Heart right ventricle (tissue), 16 donors: ENCODE measurements around the gene WWOX. TPM values are rescaled to one million over a fixed set of nuclear protein-coding genes. Genes with fewer than 3 reads are reported as not detected.

Source experiments
- ATAC-seq, 8 donors: fragments of 200-7000 bp; cut with Tn5 transposase; one replicate each; pipeline ENCODE4 v1.9.1; 2020; ENCODE audit warnings: mild to moderate bottlenecking in 8 of 8, moderate library complexity in 8 of 8, moderate number of reproducible peaks in 1 of 8
- DNase-seq, 2 donors: peaks; one replicate each; pipeline ENCODE4 v3.0.0-alpha.2; 2020
- H3K27ac ChIP-seq, 10 donors: fragments of 200-600 bp; sonication (generic) in 2 of 10; one replicate each; pipeline versions ENCODE4 v1.5.0 to v1.8.0; 2020 to 2022; ENCODE audit warnings: mild to moderate bottlenecking in 3 of 10
- H3K27me3 ChIP-seq, 7 donors: fragments of 200-600 bp; one replicate each; pipeline ENCODE4 v1.8.0; 2021 to 2022; ENCODE audit warnings: mild to moderate bottlenecking in 2 of 7
- H3K36me3 ChIP-seq, 9 donors: fragments of 200-600 bp; sonication (generic) in 1 of 9; one replicate each; pipeline versions ENCODE4 v1.5.0 to v1.8.0; 2020 to 2022; ENCODE audit warnings: mild to moderate bottlenecking in 2 of 9
- H3K4me1 ChIP-seq, 9 donors: fragments of 200-600 bp; sonication (generic) in 1 of 9; one replicate each; pipeline versions ENCODE4 v1.5.0 to v1.8.0; 2020 to 2022; ENCODE audit warnings: mild to moderate bottlenecking in 4 of 9
- H3K4me3 ChIP-seq, 10 donors: fragments of 200-600 bp; sonication (generic) in 2 of 10; one replicate each; pipeline versions ENCODE4 v1.5.0 to v1.8.0; 2020 to 2022; ENCODE audit warnings: mild to moderate bottlenecking in 7 of 10, moderate library complexity in 2 of 10
- H3K9me3 ChIP-seq, 11 donors: fragments of 200-600 bp in 10 of 11; sonication (generic) in 2 of 11; one replicate each; pipeline versions ENCODE4 v1.5.0 to v1.8.0; 2013 to 2022; ENCODE audit warnings: mild to moderate bottlenecking in 2 of 11, control low read depth in 1 of 11, moderate library complexity in 1 of 11
- WGBS, 2 donors: extraction: QIAGEN DNeasy Blood & Tissue Kit; methylation state at CpG; one replicate each; pipeline ENCODE4 v1.1.7; 2013; ENCODE audit warnings: inconsistent platforms in 1 of 2; 5-methylcytosine and 5-hydroxymethylcytosine counted together
- intact Hi-C, 10 donors: fragments of 100-400 bp; cut with DNase I; formaldehyde crosslinking; loops; one replicate each; pipeline versions ENCODE4 v1.11.1 to v1.14.2; 2022
- polyA plus RNA-seq, 2 donors: library from polyadenylated mRNA; stranded (reverse); fragments of 200-250 nt; gene quantifications; one replicate each; pipeline ENCODE4 v1.2.3, GENCODE V29; 2013
- total RNA-seq, 10 donors: library from RNA; stranded (reverse); fragmentation: NEBNext Ultra II Directional in 3 of 10; extraction: Animal tissue kit (Norgen Biotek cat#: 25700) in 3 of 10; gene quantifications; one replicate each; pipeline versions ENCODE4 v1.2.1 to v1.2.4, GENCODE V29; 2021 to 2023
- TF ChIP-seq, protein P1 (sequence below), 9 donors: fragments of 200-600 bp; sonication (generic) in 2 of 9; IDR thresholded peaks; one replicate each; pipeline versions ENCODE4 v1.5.0 to v1.8.0; 2021 to 2022; ENCODE audit warnings: antibody characterized with exemption in 9 of 9, mild to moderate bottlenecking in 5 of 9, moderate library complexity in 1 of 9
- donor health status: Arrhythmogenic right ventricular cardiomyopathy.
- donor health status: ischemic (EF 13 %, LVEDD 7.1; RV severe dilation, severe dysfunction).
- donor health status: healthy with polysubstance abuse.
- donor health status: DM: no; HTN: yes; CAD: no.
- donor health status: DM: no; HTN: no; CAD: no.
- donor health status: ischemic (EF 25% LVEDD 6.9; RV normal size, moderate dysfunction).
- donor health status: ischemic (EF 25% LVEDD 5.7; RV mildly dilated, moderate dysfunction).
- donor health status: healthy.
- donor health status: DM: yes; HTN: yes; CAD: no.
- donor health status: Ischemic cardiomyopathy.
- donor health status: ischemic (EF 35%, LVEDD 5.7; RV mildly dilated, moderate dysfunction).
- donor health status: nonischemic (EF 11% LVEDD 7.7; RV severe dilation, severe dysfunction).
- donor health status: DM: yes; HTN: yes; CAD: no.
- donor health status: PGD.
- donor health status: ischemic (EF 29% LVEDD 5.4; RV normal size, mild dysfunction).
- donor health status: nonischemic (EF 23%, LVEDD 6.1; RV moderate dilation, normal function).

Gene WWOX
- total and polyA plus RNA-seq, 12 donors: 4.9 to 15.0 (median 9.9) TPM

DNA sequence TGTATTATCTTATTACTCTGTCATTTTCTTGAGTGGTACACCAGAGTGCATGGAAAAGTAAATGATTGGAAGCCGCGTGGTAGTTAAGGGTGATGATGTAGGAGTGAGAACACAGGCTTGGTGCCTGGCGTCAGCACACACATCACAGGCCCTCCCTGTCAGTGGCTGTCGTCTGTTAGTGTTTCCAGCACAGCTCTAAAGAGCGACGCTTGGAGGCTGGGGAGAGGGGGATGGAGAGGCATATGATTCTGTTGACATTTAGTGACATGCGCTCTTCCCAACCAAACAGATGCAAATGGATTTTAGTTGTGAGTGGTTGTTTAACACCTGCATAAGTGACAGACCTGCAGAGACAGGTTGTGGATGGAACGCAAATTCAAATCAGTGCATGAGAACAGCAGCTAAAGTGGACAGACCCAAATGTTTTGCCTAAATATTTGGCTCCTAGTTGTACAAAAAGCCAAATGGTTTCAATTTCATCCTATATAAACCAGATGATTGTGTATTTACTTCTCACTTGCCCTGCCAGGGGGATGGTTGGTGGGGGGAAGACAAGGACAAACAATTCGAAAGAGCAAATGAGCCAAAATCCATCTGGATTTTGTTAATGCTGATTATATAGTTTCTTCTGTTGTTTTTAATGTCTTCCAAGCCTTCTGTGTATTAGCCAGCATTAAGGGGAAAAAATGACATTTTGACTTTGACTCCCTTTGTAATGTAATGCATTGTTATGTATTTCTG lies 222.3 kb downstream of the WWOX start:
- Histone ChIP-seq H3K4me3 (no peak overlapping the region), H3K27me3 (no peaks in the 10 kb centered on the region), H3K36me3 (no peaks in the 10 kb centered on the region), H3K4me1 (peaks cover 0 to 17% (median 3%) of the 10 kb centered on the region in 9 donors), H3K9me3 (no peaks in the 10 kb centered on the region), H3K27ac (no peak overlapping the region)
- intact Hi-C loops: no loop called here
- DNase-seq (no peak), ATAC-seq (no peak)
- TF ChIP-seq, protein P1, sequence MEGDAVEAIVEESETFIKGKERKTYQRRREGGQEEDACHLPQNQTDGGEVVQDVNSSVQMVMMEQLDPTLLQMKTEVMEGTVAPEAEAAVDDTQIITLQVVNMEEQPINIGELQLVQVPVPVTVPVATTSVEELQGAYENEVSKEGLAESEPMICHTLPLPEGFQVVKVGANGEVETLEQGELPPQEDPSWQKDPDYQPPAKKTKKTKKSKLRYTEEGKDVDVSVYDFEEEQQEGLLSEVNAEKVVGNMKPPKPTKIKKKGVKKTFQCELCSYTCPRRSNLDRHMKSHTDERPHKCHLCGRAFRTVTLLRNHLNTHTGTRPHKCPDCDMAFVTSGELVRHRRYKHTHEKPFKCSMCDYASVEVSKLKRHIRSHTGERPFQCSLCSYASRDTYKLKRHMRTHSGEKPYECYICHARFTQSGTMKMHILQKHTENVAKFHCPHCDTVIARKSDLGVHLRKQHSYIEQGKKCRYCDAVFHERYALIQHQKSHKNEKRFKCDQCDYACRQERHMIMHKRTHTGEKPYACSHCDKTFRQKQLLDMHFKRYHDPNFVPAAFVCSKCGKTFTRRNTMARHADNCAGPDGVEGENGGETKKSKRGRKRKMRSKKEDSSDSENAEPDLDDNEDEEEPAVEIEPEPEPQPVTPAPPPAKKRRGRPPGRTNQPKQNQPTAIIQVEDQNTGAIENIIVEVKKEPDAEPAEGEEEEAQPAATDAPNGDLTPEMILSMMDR (IDR thresholded peaks at IDR 0.05): no peak
- WGBS, 2 donors: 84 to 85% methylated on average over 9 of the region's 9 CpGs

DNA sequence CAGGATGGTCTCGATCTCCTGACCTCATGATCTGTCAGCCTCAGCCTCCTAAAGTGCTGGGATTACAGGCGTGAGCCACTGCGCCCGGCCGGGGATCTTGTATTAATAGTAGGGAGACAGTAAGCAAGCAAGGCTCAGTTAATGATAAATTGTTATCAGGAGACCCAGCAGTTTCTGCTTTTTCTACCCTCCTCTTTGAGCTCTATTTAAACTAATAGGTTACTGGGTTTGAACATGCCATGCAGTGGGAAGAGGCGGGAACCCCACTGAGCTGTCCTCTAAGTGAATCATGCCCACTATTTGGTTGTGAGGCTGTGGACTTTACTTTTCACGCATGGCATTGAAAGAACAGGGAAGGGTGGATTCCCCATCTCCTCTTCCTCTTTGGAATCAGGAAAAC lies 223.9 kb downstream of the WWOX start:
- H3K9me3 ChIP-seq: no peaks in the 10 kb centered on the region
- no peak overlapping the region for H3K27ac ChIP-seq
- no peak overlapping the region for H3K4me3 ChIP-seq
- ATAC-seq (no peak), DNase-seq (no peak)
- WGBS, 2 donors: 91 to 92% methylated on average over 7 of the region's 7 CpGs
- intact Hi-C loops: no loop called here
- H3K36me3 ChIP-seq: no peaks in the 10 kb centered on the region
- no peaks in the 10 kb centered on the region for H3K27me3 ChIP-seq
- TF ChIP-seq, protein P1 (IDR thresholded peaks at IDR 0.05): no peak
- peaks cover 0 to 7% (median 0%) of the 10 kb centered on the region in 9 donors for H3K4me1 ChIP-seq

DNA sequence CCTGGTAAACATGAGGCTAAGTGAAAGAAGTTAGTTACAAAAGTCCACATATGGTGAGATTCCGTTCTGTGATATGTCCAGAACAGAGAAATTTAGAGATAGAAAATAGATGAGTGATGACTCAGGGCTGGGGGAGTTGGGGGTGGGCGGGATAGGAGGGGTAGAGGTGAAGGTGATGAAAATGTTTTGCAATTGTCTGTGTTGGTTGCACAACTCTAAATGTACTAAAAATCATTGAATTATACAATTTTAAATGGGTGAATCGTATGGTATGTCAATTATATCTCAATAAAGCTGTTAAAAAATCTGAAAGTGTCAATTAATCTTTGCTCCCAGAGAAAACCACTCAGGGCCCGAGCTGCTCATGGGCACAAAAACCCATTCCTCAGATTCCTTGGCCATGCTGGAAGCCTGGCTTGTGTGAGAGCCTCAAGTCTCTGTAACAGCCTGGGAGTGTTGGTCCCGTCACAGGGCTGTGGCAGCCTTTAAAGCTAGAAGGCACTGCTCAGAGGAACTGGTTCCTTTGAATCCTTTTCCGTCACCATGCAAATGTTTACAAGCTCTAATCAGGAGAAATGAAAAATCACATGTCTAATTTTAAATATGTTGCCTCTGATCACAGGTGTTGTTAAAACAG lies 225.3 kb downstream of the WWOX start:
- intact Hi-C loops: no loop called here
- TF ChIP-seq, protein P1 (IDR thresholded peaks at IDR 0.05): no peak
- WGBS, 2 donors: 91% methylated on average over 6 of the region's 6 CpGs
- no peak for ATAC-seq
- no peak for DNase-seq
- Histone ChIP-seq H3K4me3 (no peak overlapping the region), H3K36me3 (no peaks in the 10 kb centered on the region), H3K27me3 (no peaks in the 10 kb centered on the region), H3K27ac (no peak overlapping the region), H3K9me3 (no peaks in the 10 kb centered on the region), H3K4me1 (peaks cover 0 to 7% (median 0%) of the 10 kb centered on the region in 9 donors)

DNA sequence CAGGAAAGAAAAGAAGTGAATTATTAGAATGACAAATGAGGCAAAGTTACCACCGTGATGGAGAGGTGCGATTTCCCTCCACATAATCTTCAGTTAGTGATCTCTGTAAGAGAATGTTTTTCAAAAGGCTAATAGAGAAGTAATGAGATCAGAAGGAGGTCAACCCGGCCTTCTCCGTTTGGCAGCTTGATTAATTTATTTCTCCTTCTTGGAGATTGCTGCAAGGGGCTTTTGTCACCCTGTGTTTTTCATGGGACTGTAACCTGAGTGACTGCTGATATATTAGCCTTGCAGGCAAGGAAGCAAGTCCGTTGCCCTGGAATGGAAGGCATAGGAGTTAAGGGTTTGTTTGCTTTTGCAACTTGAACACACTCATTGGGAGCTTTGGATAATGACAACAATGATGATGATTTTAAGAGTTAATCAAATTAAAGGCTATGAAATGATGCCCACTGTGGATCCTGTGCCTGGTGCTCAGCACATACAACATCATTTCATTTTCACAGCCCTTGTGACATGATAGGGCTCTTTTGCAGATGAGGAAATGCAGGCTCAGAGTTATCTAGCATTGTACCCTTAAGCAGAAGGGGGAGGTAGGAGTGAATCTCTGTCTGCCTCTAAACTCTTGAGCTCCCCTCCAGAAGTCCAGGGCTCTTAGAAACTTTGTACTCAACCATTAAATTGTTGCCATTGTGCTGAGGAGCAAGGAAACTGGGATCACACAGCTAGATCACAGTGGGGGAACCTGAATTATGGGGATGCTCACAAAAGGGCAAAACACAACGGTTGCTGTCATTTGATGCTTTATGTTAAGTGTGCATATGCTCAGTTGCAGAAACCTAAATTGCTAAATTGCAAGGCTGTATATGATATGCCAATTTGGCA lies 226.3 kb downstream of the WWOX start:
- 70 to 87% methylated on average over 6 of the region's 6 CpGs for WGBS, 2 donors

More for the DNA sequence above, 226.3 kb downstream of the WWOX start:
- H3K27me3 ChIP-seq: no peaks in the 10 kb centered on the region
- no peak overlapping the region for H3K4me3 ChIP-seq
- TF ChIP-seq, protein P1 (IDR thresholded peaks at IDR 0.05): no peak
- no peak for DNase-seq
- intact Hi-C loops: no loop called here
- no peaks in the 10 kb centered on the region for H3K36me3 ChIP-seq
- peaks cover 0 to 7% (median 0%) of the 10 kb centered on the region in 9 donors for H3K4me1 ChIP-seq
- no peaks in the 10 kb centered on the region for H3K9me3 ChIP-seq
- ATAC-seq: no peak
- H3K27ac ChIP-seq: no peak overlapping the region
